Naive thymus-derived CD4-positive, alpha-beta T cell (primary cell): Measurements from ENCODE around the gene EXTL2. TPM values are rescaled to one million over a fixed set of nuclear protein-coding genes. Genes with fewer than 3 reads are reported as not detected.
"Not testable (repeated sequence)": the region's sequence is repeated elsewhere in the genome, so short reads cannot be mapped to it uniquely, and the experiment has no call there.

Source experiments
- ATAC-seq: fragments of 150-1000 bp; cut with Tn5 transposase; 2 replicates; pipeline ENCODE4 v1.10.0; 2021; ENCODE audit warnings: mild to moderate bottlenecking, moderate library complexity
- CTCF ChIA-PET: fragments of 350-600 bp; sonication (Branson Sonifier 250); formaldehyde crosslinking; loops from one replicate; lab custom pipeline; 2021; ENCODE audit warnings: antibody characterized with exemption; lab: Charles Lee
- POLR2A ChIA-PET: fragments of 350-600 bp; sonication (Branson Sonifier 250); formaldehyde crosslinking; loops from one replicate; lab custom pipeline; 2021; ENCODE audit warnings: antibody characterized with exemption, inconsistent platforms; lab: Charles Lee
- DNase-seq, 9 donors: peaks; one replicate each; pipeline versions ENCODE4 v3.0.0 to v3.0.0-alpha.2; 2020 to 2022; ENCODE audit warnings: mixed read lengths in 1 of 9
- H3K27ac ChIP-seq: one replicate; pipeline ENCODE4 v1.7.0; 2013; ENCODE audit warnings: mild to moderate bottlenecking, low read depth, low read length, moderate library complexity
- H3K27me3 ChIP-seq, 2 donors: one replicate each; pipeline ENCODE4 v1.7.0; 2013; ENCODE audit warnings: low read length in 2 of 2, mild to moderate bottlenecking in 2 of 2, moderate library complexity in 2 of 2; ENCODE audit not compliant: control insufficient read depth in 2 of 2, insufficient read depth in 2 of 2
- H3K36me3 ChIP-seq, 3 experiments: 1 replicate in 2 of 3; 2 replicates in 1 of 3; pipeline ENCODE4 v1.7.0; 2013; ENCODE audit warnings: low read length in 3 of 3, mild to moderate bottlenecking in 3 of 3, moderate library complexity in 1 of 3; ENCODE audit not compliant: insufficient read depth in 3 of 3, control insufficient read depth in 2 of 3
- H3K4me1 ChIP-seq, 2 donors: one replicate each; pipeline ENCODE4 v1.7.0; 2013; ENCODE audit warnings: low read length in 2 of 2, mild to moderate bottlenecking in 2 of 2, moderate library complexity in 1 of 2; ENCODE audit not compliant: control insufficient read depth in 2 of 2, insufficient read depth in 2 of 2
- H3K4me3 ChIP-seq: 2 replicates; pipeline ENCODE4 v1.7.0; 2013; ENCODE audit warnings: mild to moderate bottlenecking, low read length
- H3K9me3 ChIP-seq, 3 experiments: 1 replicate in 2 of 3; 2 replicates in 1 of 3; pipeline ENCODE4 v1.7.0; 2013; ENCODE audit warnings: low read length in 3 of 3; ENCODE audit not compliant: control insufficient read depth in 2 of 3
- H3K27ac Mint-ChIP-seq, 9 donors: one replicate each; pipeline ENCODE4 v1.8.0; 2020 to 2022; ENCODE audit warnings: mixed read lengths in 9 of 9, mild to moderate bottlenecking in 8 of 9, moderate library complexity in 5 of 9, inconsistent platforms in 2 of 9
- H3K27me3 Mint-ChIP-seq, 5 donors: one replicate each; pipeline ENCODE4 v1.8.0; 2021 to 2022; ENCODE audit warnings: mixed read lengths in 5 of 5, mild to moderate bottlenecking in 1 of 5
- H3K36me3 Mint-ChIP-seq, 5 donors: one replicate each; pipeline ENCODE4 v1.8.0; 2020 to 2022; ENCODE audit warnings: mixed read lengths in 5 of 5, mild to moderate bottlenecking in 3 of 5, inconsistent platforms in 1 of 5
- H3K4me1 Mint-ChIP-seq, 7 donors: one replicate each; pipeline ENCODE4 v1.8.0; 2020 to 2022; ENCODE audit warnings: mixed read lengths in 7 of 7, mild to moderate bottlenecking in 3 of 7, inconsistent platforms in 1 of 7
- H3K4me3 Mint-ChIP-seq, 10 donors: one replicate each; pipeline ENCODE4 v1.8.0; 2020 to 2022; ENCODE audit warnings: mild to moderate bottlenecking in 10 of 10, mixed read lengths in 10 of 10, moderate library complexity in 6 of 10, inconsistent platforms in 2 of 10
- H3K9me3 Mint-ChIP-seq, 11 donors: one replicate each; pipeline ENCODE4 v1.8.0; 2020 to 2022; ENCODE audit warnings: mixed read lengths in 11 of 11, mild to moderate bottlenecking in 4 of 11, inconsistent platforms in 1 of 11, moderate library complexity in 1 of 11
- intact Hi-C, 2 donors: fragments of 100-400 bp; cut with micrococcal nuclease; formaldehyde crosslinking; loops; one replicate each; pipeline ENCODE4 v1.15.1; 2023
- polyA plus RNA-seq, 2 donors: library from polyadenylated mRNA; unstranded; fragments of 300-500 nt; fragmentation: Illumina TruSeq; gene quantifications; one replicate each; pipeline ENCODE4 v1.2.3, GENCODE V29; 2021
- total RNA-seq, 6 experiments: library from RNA in 5 of 6; stranded (reverse) in 5 of 6; gene quantifications; 1 replicate in 5 of 6; 2 replicates in 1 of 6; pipeline ENCODE4 v1.2.3 and lab custom pipeline; 2021 to 2026

The EXTL2 gene
- total and polyA plus RNA-seq, 7 experiments from 2014 or later = 1.5 to 4.6 (median 3.2) TPM

- Mint-ChIP-seq H3K27me3 (peaks cover 0 to 2% (median 0%) of the 10 kb centered on the region in 5 donors), H3K36me3 (peaks cover 24 to 77% (median 68%) of the 10 kb centered on the region in 5 donors), H3K9me3 (peaks cover 6 to 47% (median 19%) of the 10 kb centered on the region in 11 donors), H3K4me3 (peak overlapping the region; percentile 61 to 82 (median 72)), H3K27ac (peak overlapping the region; percentile 87 to 99 (median 95)), H3K4me1 (peaks cover 38 to 75% (median 69%) of the 10 kb centered on the region in 7 donors)
- DNase-seq (peak in 1 of 9 donors; percentile 56), ATAC-seq (no peak)
- intact Hi-C loops = loop anchor here in 1 of 2 donors (1.0 kb wide), 1 partner anchor 8 kb away; no protein-coding TSS in a partner anchor
- Histone ChIP-seq H3K36me3 (peaks cover 0 to 7% (median 0%) of the 10 kb centered on the region in 3 experiments), H3K9me3 (no peaks in the 10 kb centered on the region), H3K27ac (no peak overlapping the region), H3K27me3 (no peaks in the 10 kb centered on the region), H3K4me1 (peaks cover 5 to 35% of the 10 kb centered on the region in 2 donors), H3K4me3 (no peak overlapping the region)
- ChIA-PET POLR2A (interaction anchor here (0.6 to 5.4 kb wide), 17 partner anchors 8 to 1097 kb away, joined by 3 to 46 read pairs (median 4); partner anchors contain the start of gene S1PR1), CTCF (interaction anchor here (0.9 to 2.7 kb wide), 4 partner anchors 9 to 297 kb away, joined by 3 to 11 read pairs (median 4); no protein-coding TSS in a partner anchor)
These were observed 46.5 kb upstream of the EXTL2 start for GRCh38 chr1:100941098-100941527.

GRCh38 chr1:100936194-100936967, 41.7 kb upstream of the EXTL2 start:
- Mint-ChIP-seq H3K4me3 (peak overlapping the region in 3 of 10 donors; percentile 3 to 47 (median 16)), H3K27me3 (peaks cover 0 to 2% (median 0%) of the 10 kb centered on the region in 5 donors), H3K9me3 (peaks cover 6 to 43% (median 13%) of the 10 kb centered on the region in 11 donors), H3K27ac (peak overlapping the region in 5 of 9 donors; percentile 23 to 72 (median 62)), H3K4me1 (peaks cover 24 to 86% (median 78%) of the 10 kb centered on the region in 7 donors), H3K36me3 (peaks cover 17 to 78% (median 72%) of the 10 kb centered on the region in 5 donors)
- intact Hi-C loops = no loop called here
- ChIA-PET POLR2A (interaction anchor here (1.1 to 2.3 kb wide), 3 partner anchors 12 to 300 kb away, joined by 3 to 17 read pairs (median 5); no protein-coding TSS in a partner anchor), CTCF (interaction anchor here (1.8 kb wide), 1 partner anchor 12 kb away, joined by 5 read pairs; no protein-coding TSS in a partner anchor)
- no peak for ATAC-seq
- Histone ChIP-seq H3K27me3 (no peaks in the 10 kb centered on the region), H3K4me3 (no peak overlapping the region), H3K9me3 (no peaks in the 10 kb centered on the region), H3K27ac (no peak overlapping the region), H3K4me1 (peaks cover 7 to 25% of the 10 kb centered on the region in 2 donors), H3K36me3 (peaks cover 0 to 7% (median 0%) of the 10 kb centered on the region in 3 experiments)
- DNase-seq = no peak

- intact Hi-C loops, H3K9me3 ChIP-seq, H3K27me3 Mint-ChIP-seq, H3K27ac ChIP-seq, H3K27me3 ChIP-seq, H3K4me3 ChIP-seq, CTCF ChIA-PET, ATAC-seq, H3K36me3 ChIP-seq, DNase-seq: not testable (repeated sequence)
- peaks cover 0 to 42% (median 10%) of the 10 kb centered on the region in 11 donors for H3K9me3 Mint-ChIP-seq
- peaks cover 28 to 84% (median 78%) of the 10 kb centered on the region in 7 donors for H3K4me1 Mint-ChIP-seq
- H3K36me3 Mint-ChIP-seq = peaks cover 11 to 61% (median 59%) of the 10 kb centered on the region in 5 donors
- POLR2A ChIA-PET = interaction anchor here (0.7 to 2.7 kb wide), 6 partner anchors 9 to 685 kb away, joined by 3 to 26 read pairs (median 9); partner anchors contain the start of gene S1PR1
- H3K27ac Mint-ChIP-seq = peak overlapping the region in 6 of 9 donors; percentile 43 to 92 (median 86)
- peaks cover 33 to 40% of the 10 kb centered on the region in 2 donors for H3K4me1 ChIP-seq
- peak overlapping the region in 3 of 10 donors; percentile 18 to 32 (median 23) for H3K4me3 Mint-ChIP-seq
These were observed 38.9 kb upstream of the EXTL2 start for GRCh38 chr1:100933555-100933954.

GRCh38 chr1:100931716-100932115, 37.1 kb upstream of the EXTL2 start:
- Histone ChIP-seq H3K4me1 (peaks cover 51 to 54% of the 10 kb centered on the region in 2 donors), H3K27ac (peak overlapping the region; percentile 48), H3K27me3 (no peaks in the 10 kb centered on the region), H3K9me3 (no peaks in the 10 kb centered on the region), H3K36me3 (no peaks in the 10 kb centered on the region), H3K4me3 (peak overlapping the region; percentile 14)
- ATAC-seq = no peak
- intact Hi-C loops = no loop called here
- Mint-ChIP-seq H3K9me3 (peaks cover 0 to 28% (median 9%) of the 10 kb centered on the region in 11 donors), H3K36me3 (peaks cover 6 to 46% (median 43%) of the 10 kb centered on the region in 5 donors), H3K27ac (peak overlapping the region in 7 of 9 donors; percentile 80 to 96 (median 88)), H3K4me3 (peak overlapping the region in 6 of 10 donors; percentile 8 to 81 (median 58)), H3K27me3 (no peaks in the 10 kb centered on the region), H3K4me1 (peaks cover 25 to 75% (median 62%) of the 10 kb centered on the region in 7 donors)
- POLR2A ChIA-PET = interaction anchor here (0.7 to 2.7 kb wide), 10 partner anchors 11 to 362 kb away, joined by 3 to 26 read pairs (median 4); partner anchors contain the start of genes S1PR1 and SLC30A7
- CTCF ChIA-PET = interaction anchor here (0.8 to 1.6 kb wide), 4 partner anchors 10 to 359 kb away, joined by 3 to 10 read pairs (median 4); no protein-coding TSS in a partner anchor
- DNase-seq = no peak

GRCh38 chr1:100930494-100930893, 35.9 kb upstream of the EXTL2 start:
- H3K36me3 ChIP-seq = no peaks in the 10 kb centered on the region
- no peaks in the 10 kb centered on the region for H3K9me3 ChIP-seq
- DNase-seq = peak in 7 of 9 donors; percentile 13 to 72 (median 55)
- Mint-ChIP-seq H3K27ac (peak overlapping the region in 8 of 9 donors; percentile 40 to 96 (median 88)), H3K4me3 (peak overlapping the region in 9 of 10 donors; percentile 30 to 81 (median 74)), H3K4me1 (peaks cover 27 to 66% (median 54%) of the 10 kb centered on the region in 7 donors), H3K9me3 (peaks cover 0 to 23% (median 9%) of the 10 kb centered on the region in 11 donors), H3K36me3 (peaks cover 6 to 47% (median 32%) of the 10 kb centered on the region in 5 donors), H3K27me3 (no peaks in the 10 kb centered on the region)
- peaks cover 64 to 66% of the 10 kb centered on the region in 2 donors for H3K4me1 ChIP-seq
- H3K27me3 ChIP-seq = no peaks in the 10 kb centered on the region
- ChIA-PET POLR2A (interaction anchor here (0.8 to 10.1 kb wide), 12 partner anchors 12 to 354 kb away, joined by 3 to 231 read pairs (median 4); partner anchors contain the start of gene S1PR1), CTCF (interaction anchor here (1.4 to 2.0 kb wide), 4 partner anchors 11 to 358 kb away, joined by 3 to 12 read pairs (median 10); no protein-coding TSS in a partner anchor)
- no peak for ATAC-seq
- peak overlapping the region; percentile 17 for H3K4me3 ChIP-seq
- H3K27ac ChIP-seq = peak overlapping the region; percentile 48
- intact Hi-C loops = no loop called here
